ENCODE measurements around the gene TOP1.

TOP1 gene

DNA sequence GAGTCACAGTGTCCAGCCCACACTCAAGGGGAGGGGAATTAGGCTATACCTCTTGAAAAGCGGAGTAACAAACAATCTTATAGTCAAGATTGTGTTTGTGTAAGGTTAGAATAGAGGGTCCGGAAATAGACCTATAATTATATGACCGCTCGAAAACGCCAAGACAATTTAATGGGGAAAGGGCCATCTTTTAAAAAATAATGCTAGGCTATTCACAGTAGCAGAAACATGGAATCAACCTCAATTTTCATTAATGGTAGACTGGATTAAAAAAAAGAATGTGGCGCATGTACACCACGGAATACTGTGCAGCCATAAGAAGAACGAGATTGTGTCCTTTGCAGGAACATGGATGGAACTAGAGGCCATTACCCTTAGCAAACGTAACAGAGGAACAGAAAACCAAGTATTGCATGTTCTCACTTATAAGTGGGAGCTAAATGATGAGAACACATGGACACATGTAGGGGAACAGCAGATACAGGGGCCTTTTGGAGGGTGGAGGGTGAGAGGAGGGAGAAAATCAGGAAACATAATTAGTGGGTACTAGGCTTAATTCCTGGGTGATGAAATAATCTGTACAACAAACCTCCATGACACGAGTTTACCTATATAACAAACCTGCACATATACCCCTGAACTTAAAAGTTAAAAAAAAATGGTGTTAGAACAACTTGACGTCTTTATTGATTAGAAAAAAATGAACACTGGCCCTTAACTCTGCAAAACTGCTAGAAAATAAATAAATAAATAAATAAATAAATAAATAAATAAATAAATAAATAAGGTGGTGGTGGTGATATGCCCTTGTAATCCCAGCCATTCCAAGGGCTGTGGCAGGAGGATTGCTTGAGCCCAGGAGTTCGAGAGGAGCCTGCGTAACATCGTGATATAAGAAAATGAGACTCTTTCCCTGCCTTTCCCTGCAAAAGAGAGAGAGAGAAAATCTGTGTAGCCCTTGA lies 30.3 kb downstream of the TOP1 start:
- no peak for DNase-seq

DNA sequence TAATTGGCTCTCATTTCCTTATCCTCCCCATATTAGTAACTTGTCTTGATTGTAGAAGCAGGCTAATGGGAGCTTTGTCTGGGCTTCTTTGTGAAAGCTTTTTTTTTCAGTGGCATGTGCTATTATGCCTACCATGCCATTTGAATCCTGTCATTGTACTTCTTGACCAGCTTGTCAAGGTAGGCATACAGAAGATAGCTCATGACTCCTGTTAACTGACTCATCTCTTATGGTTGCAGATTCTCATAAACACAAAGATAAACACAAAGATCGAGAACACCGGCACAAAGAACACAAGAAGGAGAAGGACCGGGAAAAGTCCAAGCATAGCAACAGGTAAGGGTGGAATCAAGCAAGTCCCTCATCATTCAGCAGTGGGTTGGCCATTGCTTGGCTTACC lies 32.5 kb downstream of the TOP1 start:
- DNase-seq, result no peak

DNA sequence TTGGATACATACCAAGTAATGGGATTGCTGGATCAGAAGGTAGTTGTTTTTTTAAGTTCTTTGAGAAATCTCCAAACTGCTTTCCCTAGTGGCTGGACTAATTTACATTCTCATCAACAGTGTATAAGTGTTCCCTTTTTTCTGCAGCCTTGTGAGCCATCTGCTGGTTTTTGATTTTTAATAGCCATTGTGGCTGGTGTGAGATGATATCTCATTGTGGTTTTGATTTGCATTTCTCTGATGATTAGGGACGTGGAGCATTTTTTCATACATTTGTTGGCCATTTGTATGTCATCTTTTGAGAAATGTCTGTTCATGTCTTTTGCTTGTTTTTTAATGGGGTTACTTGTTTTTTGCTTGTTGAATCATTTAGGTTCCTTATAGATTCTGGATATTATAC lies 34.8 kb downstream of the TOP1 start:
- no peak for DNase-seq

DNA sequence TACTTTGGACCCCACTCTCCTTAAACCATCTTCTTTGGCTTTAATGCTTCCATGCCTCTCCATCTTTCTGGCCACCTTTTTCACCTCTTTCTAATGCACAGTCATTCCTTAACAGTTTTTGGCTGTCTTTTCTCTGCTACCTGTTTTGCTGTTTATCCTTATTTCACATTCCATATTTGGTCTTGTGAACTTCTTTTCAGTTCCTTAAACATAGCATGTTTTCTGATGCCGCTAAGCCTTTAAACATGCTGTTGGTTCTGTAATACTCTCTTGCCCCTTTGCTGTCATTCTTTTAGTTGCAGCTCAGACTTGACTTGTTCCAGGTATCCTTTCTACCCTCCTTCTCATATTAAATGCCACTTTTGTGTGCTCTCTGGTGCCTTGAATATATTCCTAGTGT lies 35.8 kb downstream of the TOP1 start:
- DNase-seq, result no peak

DNA sequence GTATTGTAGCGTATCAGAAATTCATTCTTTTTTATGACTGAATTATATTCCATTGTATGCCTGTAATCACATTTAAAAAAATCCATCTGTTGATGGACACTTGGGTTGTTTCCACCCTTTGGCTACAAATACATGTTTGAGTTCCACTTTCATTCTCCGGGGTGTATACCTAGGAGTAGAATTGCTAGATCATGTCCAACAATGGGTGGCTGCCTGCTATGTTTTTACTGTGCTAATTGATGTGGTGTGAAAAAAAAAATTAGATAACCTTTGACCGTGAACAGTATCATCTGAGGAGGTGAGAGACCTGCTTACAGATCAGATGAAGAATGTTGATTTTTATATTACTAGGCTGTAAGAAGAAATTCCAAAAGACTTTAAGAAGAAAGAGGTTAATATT lies 37.1 kb downstream of the TOP1 start:
- no peak for DNase-seq

DNA sequence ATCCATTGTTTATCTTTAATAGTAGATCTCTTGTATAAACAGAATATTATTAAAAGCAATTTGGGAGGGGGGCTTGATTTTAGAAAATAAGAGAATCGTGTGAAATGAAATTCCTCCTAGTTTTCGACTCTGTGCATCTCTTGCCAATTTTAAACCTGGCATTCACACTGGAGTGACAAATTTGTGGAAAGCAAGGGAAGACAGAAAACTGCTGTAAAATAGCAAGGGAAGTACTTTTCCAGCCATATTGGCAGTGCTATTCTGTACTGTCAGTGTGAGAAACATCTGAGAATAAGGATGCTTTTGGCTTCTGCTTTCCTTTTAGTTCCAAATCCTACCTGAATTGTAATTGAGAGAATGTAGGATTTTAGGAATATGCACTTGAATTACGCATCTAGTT lies 40.2 kb downstream of the TOP1 start:
- DNase-seq, result no peak

DNA sequence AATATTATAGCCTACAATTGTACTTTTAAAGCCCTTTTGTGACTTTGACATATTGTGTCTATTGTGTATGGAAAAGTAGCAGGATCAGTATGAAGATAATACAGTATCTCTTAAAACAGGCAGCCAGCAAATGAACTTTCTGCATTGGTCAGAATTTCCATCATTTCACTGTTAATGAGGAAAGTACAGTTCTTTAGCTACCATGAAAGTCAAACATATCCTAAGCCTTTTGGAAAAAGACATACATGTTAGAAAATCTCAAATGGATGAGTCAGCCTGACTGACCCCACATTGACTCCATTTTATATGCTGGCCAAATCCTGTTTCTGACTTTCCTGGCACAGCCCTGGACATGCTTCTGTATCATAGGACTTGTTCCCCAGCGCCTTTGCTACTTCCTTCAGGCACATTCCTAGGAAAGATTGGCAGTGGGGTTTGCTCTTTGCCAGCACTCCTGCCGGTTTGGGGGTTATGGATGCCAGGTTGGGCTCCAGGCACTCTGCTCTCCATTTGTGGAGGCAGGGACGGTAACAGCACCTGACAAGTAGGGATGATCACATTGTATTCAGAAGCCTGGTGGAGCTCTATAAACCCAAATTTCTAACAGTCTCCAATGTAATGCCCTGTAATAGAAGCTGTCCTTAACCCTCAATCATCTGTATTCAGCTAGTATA lies 43.7 kb downstream of the TOP1 start:
- DNase-seq, result no peak

DNA sequence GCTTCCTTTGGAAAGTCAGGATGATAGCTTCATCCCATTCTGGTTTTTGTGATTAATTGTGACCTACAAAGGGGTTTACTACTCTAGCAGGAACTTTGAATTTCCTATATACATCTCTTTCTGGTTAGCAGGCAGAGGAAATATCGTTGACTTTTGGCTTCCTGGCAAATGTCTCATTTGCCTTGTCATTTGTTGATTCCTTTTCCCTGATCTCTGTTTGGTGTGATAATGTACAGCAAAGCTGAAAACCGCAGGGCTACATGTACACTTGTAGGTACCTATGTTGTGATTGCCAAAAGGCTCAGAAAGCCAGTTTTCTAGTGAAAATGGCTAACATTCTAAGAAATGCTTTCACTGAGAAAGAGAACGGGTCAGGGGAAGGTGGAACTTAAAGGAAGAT lies 44.3 kb downstream of the TOP1 start:
- no peak for DNase-seq

DNA sequence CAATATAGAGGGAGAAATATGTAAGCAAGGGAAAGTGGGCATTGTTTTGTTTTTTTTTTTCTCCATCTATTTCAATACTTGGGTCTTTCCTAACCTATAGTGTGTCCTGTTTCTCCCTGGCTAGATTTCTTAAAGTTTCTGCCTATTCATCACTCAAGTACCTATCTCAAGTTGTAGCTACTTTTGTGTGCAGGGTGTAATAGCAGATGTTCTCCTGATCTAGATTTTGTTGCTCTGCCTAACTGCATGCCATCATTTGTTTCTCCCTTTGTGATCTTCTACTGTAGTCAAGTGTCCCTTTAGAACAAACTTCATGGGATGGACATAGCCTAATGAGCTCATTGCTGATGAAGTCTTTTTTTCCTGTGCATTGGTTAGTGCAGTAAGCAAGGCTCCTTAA lies 45.8 kb downstream of the TOP1 start:
- no peak for DNase-seq

DNA sequence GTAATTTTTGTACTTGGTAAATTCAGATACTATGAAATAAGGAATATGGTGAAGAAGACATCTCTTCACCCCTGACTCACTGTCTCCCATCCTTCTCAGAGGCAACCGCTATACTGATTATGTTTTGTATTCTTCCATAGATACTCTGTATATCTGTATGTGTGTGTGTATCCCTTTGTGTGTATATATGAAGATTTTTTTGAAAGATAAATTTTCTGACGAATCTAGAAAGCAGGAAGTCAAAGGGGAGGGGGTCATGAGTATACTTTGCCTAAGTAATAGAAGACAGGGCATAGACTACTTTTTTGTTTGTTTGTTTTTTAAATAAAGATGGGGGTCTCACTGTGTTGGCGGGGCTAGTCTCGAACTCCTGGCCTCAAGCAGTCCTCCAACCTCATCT lies 48.2 kb downstream of the TOP1 start:
- DNase-seq, result no peak

DNA sequence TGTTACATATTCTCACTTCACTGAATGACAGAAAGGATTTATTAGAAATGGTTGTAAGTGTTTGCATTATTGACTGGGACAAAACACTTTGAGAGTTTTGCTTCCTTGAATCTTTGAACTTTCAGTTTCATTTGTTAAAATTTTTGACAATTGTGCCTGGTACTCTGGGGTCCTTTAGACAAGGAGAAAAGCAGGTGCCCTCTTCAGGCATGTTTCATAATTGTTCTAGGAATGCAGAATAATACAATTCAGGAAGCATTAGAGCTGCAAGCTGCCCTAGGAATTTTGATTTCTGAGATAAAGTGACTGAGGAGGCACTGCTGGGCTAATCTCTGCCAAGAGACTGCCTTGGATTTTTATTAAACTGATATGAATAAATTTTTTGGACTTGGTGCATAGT lies 49.7 kb downstream of the TOP1 start:
- no peak for DNase-seq

DNA sequence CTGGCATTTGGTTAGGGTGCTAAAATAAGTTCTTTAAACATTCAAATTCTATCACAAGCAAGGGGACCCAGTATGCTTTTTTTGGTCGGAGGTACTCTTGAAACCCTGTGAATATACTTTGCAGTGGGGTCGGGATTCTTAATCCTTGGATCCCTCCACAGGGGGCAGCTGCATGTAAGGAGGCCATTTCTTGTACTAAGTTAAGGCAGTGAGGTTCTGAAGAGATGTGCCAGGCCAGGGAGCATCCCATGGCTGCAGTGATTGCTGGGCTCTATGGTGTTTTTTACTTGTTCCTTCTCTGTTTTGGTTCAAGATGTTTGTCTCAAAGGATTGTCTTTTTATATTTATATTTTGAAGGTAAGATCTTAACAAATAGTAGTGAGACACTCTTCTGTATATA lies 50.4 kb downstream of the TOP1 start:
- no peak for DNase-seq

DNA sequence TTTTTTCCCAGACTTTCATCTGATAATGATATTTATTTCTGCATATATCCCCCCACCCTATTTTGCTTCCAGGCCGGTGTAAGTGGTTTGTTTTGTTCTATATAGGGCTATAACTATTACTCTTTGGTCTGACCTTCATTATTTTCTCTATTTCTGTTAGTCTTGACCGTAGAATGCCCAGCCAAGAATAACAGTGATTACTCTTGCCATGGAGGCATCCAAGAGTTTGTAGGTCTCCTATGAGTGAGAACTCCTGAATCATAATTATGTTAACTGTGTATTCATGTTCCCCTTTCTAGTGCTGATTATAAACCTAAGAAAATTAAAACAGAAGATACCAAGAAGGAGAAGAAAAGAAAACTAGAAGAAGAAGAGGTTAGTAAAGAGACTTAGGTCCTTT lies 52.2 kb downstream of the TOP1 start:
- DNase-seq, result no peak

DNA sequence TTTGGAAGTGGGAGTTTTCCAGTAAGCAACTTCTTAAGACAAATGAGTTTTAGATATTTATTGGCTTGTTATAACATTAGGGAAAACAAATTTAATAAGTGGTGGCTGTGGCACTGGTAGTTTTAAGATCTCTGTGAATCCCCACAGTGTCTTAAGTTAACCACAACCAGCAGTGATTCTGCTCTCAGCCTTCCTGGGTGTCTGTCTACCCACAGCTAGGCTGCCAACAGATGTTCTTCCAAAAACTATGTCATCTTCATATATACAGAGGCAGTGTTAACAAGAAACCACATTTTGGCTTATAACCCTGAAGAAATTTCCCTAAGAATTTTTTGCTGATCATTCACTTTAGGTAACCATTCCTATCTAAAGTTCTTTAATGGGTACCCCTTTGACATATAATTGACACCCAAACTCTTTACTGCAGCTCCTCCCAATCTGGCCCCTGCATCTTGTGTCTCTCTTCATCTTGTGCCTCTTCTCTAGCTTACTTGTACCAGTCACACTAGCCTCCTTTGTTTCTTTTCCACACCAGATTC lies 52.7 kb downstream of the TOP1 start:
- DNase-seq, result no peak

DNA sequence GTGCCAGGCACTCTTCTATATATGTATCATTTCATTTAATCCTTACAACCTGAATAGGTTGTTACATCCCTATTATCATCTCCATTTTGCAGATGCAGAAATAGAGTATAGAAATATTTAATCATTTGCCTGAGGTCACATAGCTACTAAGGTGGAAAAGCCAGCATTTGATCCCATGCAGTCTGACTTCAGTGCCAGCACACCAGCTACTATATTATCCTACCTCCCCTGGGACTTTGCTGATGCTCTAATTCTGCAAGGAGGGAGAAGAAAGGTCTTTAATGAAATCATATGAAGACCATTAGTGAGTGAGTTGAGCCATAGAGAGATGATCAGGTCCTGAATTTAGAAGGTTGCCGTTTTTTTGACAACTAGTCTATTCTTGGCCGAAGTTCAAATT lies 53.7 kb downstream of the TOP1 start:
- DNase-seq, result no peak

DNA sequence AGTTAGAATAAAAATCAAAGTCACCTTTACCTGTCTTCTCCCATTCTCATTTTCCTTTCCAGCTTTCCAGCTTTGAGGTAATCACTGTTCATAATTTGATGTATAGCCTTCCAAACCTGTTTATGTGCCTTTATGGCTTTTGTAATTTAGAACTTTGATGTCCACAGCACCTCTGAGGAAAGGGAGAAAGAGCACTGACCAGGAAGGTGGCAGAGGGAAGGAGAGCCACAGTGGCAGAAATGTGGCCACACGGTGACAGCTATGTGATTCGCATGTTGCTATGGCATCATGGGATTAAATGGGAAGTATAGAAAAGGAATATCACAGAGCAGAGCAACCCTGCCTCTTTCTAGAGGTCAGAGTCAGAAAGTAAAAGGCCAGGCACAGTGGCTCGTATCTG lies 57.0 kb downstream of the TOP1 start:
- DNase-seq, result no peak

DNA sequence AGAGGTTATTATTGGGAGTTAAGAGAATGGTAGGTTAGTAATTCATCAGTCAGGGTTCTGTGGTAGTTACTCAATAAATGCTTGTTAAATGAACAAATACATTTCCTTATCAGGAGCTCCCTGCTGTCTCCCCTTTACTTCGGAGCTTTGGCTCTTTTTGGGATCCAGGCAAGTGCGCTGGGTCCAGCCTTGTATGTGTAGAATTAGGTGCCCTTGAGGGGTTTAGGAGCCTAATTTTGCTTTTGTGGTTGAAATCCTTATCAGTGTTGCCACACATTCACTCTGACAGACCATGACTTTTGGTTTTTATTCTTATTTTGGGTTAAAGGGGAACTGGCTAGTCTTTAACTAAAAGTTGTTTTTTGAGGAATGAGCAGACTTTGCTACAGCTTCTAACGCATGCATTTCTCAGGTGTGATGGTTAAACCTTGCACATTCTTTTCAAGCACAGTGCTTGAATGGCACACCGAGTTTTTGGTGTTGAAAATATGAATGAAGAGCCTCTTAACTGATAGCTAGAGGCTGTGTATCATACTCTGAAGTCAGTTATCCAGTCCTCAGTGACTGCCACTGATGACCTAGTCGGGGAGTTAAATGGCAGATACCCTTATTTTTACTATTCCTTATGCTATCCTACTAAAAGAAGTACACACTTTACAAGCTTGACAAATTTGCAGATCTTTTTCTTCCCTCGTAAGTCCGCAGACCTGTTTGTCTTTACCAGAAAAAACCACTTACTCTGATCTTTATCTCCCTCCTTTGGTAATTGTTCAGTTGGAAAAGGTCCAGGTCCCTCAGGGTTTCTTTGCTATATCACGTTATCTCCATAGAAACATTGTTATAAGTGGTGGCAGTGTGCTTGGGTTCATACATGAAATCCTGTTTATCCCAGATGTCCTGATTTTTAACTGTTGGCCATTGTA lies 58.0 kb downstream of the TOP1 start:
- DNase-seq, result no peak

DNA sequence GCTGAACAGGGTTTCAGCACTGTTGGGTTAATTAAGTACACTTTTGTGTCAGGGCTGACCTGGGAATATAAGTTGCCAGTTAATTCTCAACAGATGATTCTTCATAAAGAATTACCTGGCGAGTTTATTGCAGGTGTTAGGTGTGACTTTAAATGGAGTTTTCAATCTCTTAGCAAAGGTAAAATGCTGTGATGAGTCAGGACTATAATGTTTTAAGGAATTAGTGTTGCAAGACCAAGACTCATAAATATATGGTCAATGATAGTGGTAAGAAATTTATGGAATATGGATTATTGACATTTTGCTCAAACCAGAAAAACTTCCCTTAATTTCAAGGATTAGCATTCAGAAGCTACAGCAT lies 58.7 kb downstream of the TOP1 start:
- DNase-seq, result no peak

DNA sequence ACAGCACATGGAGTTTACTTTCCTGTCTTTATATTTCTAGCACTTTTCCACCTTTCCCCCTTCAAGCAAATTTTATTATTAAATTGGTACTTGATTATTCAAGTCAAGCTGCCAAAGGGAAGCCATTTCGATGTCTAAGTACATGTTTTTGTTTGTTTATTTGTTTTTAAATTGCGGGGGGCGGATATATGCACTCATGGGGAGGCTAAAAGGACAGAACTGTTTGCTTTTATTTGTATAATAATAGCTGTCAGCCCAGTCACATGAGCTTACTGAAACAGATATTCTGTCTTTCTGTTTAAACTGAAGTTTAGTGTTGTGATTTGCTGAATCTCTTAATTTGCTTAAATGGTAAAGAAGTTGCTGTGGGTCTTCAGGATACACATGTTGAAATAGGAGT lies 59.2 kb downstream of the TOP1 start:
- DNase-seq, result no peak

DNA sequence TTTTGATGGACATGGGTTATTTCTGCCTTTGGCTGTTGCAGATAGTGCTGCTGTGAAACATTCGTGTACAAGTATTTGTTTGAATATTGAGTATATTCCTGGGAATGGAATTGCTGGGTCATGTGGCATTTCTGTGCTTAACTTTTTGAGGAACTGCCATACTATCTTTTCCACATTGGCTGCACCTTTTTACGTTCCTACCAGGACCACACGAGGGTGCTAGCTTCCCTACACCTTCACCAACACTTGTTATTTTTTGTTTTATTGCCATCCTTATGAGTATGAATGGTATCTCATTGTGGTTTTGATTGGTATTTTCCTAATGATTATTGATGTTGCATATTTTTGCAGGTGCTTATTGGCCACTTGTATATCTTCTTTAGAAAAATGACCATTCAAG lies 60.9 kb downstream of the TOP1 start:
- no peak for DNase-seq

DNA sequence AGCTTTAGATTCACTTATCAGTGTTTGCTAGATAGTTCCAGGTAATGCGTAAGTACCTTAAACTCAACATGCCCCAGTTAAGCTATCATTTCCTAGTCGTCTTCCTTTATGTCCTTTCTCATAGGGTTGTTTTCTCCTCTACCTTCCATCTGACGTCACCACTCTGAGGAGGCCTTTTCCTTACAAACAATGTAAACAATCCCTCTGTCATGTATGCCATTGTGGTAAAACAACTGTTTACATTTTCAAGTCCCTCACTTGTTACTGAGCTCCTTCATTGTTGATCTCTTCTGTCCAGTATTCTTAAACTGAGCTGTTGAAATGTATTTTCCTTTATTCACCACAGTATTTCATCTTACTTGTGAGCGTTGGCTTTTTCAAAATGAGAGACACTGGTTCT lies 63.3 kb downstream of the TOP1 start:
- DNase-seq, result no peak

DNA sequence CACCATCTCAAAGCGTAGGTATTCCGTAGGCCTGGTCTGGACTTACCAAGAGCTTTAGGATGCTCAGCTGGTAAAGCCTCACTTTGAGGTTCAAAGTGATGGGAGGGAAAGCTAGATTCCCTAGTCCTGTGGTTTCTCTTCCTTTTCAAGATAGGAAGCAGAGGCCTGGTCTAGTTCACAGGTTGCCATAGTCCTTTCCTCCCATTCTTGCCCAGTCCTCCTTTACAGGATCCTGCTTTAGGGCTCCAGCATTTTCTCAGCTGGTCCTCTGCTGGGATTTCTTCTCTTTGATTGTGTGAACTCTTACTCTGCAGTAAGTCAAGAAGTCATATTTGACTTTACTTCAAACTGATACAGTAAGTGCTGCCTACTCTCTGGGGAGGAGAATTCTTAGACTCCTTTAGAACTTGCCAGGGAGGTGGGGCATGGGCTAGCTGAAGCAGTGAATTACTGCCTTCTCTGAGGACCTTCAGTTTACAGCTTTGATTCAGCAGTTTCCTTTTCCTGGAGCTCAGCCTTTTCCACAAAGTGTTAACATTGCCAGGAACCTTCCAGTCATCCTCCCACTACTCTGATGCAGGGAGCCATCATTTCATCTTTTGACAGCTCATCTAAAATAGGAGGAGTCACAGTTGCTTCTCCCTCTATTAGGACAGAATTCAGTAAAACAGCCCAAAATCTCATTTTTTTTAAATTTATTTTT lies 65.9 kb downstream of the TOP1 start:
- no peak for DNase-seq
